GM12873 (cell line): ENCODE data around the gene SH3RF2.

Experiments
- TF ChIP-seq, protein P1 (sequence below): IDR thresholded peaks from 2 replicates; pipeline ENCODE4 v1.5.1; 2012; ENCODE audit warnings: low read depth, mild to moderate bottlenecking, moderate library complexity, low read length, control low read depth; ENCODE audit not compliant: insufficient read depth; ENCODE audit errors: missing control alignments

SH3RF2 gene

GRCh38 chr5:146068977-146069779 is 132.8 kb downstream of the SH3RF2 start:
- TF ChIP-seq, protein P1, sequence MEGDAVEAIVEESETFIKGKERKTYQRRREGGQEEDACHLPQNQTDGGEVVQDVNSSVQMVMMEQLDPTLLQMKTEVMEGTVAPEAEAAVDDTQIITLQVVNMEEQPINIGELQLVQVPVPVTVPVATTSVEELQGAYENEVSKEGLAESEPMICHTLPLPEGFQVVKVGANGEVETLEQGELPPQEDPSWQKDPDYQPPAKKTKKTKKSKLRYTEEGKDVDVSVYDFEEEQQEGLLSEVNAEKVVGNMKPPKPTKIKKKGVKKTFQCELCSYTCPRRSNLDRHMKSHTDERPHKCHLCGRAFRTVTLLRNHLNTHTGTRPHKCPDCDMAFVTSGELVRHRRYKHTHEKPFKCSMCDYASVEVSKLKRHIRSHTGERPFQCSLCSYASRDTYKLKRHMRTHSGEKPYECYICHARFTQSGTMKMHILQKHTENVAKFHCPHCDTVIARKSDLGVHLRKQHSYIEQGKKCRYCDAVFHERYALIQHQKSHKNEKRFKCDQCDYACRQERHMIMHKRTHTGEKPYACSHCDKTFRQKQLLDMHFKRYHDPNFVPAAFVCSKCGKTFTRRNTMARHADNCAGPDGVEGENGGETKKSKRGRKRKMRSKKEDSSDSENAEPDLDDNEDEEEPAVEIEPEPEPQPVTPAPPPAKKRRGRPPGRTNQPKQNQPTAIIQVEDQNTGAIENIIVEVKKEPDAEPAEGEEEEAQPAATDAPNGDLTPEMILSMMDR = no peak

DNA sequence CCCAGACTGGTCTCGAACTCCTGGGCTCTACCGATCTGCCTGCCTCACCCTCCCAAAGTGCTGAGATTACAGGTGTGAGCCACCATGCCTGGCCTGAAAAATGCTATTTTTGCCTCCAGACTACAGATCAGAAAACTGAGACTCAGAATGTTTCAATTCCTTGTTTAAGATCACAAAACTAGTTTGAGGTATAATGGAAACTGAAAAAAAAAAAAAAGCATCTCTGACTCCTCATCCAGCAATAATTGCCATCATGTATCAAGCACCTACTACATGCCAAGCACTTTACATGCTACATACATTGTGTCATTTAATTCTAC is 133.4 kb downstream of the SH3RF2 start:
- TF ChIP-seq, protein P1 = no peak

DNA sequence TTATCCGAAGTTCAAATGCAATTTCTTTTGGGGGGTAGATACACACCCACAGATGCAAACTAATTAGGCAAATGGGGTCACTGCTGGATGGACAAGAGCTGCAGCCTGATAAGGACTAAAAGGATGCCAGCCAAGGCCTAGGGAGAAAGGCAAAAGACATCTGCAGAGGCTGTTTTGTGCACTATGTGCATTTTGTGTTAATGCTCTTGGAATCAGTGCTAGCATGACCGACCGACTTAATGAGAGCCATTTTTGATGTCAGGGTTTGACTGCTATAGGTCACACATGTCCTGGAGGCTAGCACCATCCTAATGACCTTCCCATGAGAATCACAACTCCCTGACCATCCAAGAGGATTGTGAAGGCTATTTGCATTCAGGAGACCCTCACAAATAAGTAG is 134.4 kb downstream of the SH3RF2 start:
- TF ChIP-seq, protein P1 = no peak

- TF ChIP-seq, protein P1 = no peak
These were observed 134.8 kb downstream of the SH3RF2 start for GRCh38 chr5:146071171-146071570.

DNA sequence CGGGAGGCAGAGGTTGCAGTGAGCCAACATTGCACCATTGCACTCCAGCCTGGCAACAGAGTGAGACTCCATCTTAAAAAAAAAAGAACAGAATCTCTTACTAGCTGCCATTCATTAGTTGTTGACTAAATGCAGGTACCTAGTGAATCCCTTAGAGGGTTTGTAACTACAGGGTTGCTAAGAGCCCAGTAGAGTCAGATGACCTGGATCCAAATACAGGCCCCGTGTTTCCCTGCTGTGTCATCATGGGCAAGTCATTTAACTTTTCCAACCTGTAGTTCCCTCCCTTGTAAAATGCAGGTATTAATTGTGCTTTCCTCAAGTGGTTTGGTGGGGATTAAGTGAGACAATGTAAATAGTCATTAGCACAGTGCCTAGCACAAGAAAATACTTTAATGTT is 136.2 kb downstream of the SH3RF2 start:
- TF ChIP-seq, protein P1 = no peak

DNA sequence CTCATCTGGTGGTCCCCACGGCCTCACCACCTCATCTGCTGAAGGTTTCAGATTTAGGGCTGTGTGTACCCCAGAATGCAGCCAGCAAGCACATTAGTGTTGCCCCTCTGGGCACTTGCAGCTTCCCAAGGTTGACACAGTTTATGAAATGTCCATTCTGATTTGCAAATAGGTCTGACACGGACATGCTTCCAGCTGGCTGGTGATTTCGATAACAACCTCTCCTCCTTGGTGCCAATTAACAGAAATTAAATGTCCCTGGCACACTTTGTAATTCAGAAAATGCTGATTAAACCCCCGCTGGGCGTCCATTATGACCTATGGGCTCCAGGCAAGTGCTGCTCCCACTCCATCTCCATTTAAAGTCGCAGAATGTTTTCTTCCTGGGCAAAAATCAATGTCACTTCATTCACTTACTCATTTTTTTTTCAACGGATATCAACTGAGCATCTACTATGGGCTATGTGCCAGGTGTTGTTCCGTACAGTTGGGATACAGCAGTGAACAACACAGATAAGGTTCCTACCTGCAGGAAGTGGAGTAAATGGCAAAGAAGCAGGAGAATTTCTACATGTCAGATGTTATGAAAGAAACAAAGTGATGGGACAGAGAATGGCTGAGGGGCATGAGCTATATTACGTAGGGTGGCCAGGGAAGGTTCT is 137.0 kb downstream of the SH3RF2 start:
- TF ChIP-seq, protein P1 = no peak

DNA sequence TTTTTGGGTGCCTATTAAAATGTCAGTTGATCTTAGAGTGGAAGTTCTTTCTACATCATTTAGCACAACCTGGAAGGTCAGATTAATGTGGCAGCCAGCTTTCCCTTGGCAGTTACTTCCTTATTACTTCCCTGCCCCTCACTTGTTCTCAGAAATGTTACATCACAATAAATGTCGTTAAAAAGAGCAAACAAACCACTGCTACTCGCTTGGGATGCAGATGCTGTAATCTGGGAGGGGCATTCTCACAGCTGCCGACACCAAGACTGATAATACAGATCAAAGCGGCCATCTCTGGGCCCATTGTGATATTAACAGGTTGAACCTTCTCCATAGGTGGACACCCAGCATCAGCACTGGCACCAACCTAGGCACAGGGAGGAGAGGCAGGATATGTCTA is 139.7 kb downstream of the SH3RF2 start:
- TF ChIP-seq, protein P1 = no peak
